Panc1 (cell line): Measurements from ENCODE around the gene AARS2.

ENCODE experiments used
- CTCF ChIP-seq: fragments of 450-650 bp; IDR thresholded peaks from 2 replicates; pipeline ENCODE4 v1.5.1; 2017; ENCODE audit warnings: mild to moderate bottlenecking
- POLR2AphosphoS5 ChIP-seq: IDR thresholded peaks from 2 replicates; pipeline ENCODE4 v1.6.1; 2012; ENCODE audit warnings: mild to moderate bottlenecking, low read depth, low read length, moderate library complexity
- SIN3A ChIP-seq: IDR thresholded peaks from 2 replicates; pipeline ENCODE4 v1.6.1; 2012; ENCODE audit warnings: low read depth, mild to moderate bottlenecking, low read length, moderate library complexity, borderline replicate concordance; ENCODE audit not compliant: insufficient read depth
- TCF7L2 ChIP-seq: IDR thresholded peaks from 2 replicates; pipeline ENCODE4 v1.6.1; 2011; ENCODE audit warnings: mild to moderate bottlenecking, low read depth, low read length, inconsistent platforms

DNA sequence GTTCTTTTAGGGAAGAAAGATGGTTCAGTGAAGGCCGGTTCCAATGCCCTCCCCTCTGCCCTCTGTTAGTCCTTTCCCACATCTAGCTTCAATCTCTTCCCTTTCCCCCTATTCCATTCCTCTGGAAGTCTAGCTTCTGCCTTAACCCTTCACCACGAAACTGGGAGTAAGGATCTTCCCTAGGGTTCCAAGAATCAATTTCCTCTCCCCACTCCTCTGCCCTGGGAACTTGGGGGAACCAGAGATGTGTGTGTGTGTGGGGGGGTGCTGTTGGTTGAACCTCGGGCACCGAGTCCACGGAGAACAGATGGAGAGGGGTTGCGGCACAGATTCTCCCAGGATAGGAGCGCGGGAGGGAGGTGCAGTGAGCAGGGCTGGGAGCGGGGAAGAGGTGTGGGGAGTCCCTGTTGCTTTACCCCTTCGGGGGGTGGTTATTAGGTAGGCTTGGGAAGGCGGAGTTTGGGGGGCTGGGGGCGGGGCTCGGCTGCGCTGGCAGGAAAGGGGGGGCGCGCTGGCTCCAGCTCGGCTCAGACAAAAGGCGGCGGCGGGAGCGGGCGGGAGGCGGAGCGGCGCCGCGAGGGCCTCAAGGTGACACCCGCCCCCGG, 43.1 kb downstream of the AARS2 start, which contains the start of gene TMEM151B:
- TF ChIP-seq SIN3A (no peak), CTCF (no peak), POLR2AphosphoS5 (no peak), TCF7L2 (no peak)
